H1 (cell line): ENCODE measurements around the gene PLBD1. TPM values are rescaled to one million over a fixed set of nuclear protein-coding genes. Genes with fewer than 3 reads are reported as not detected.

Source experiments
- CTCF ChIA-PET: fragments of 300-600 bp; sonication (Branson Sonifier 250); formaldehyde crosslinking; loops from one replicate; lab custom pipeline; 2021; ENCODE audit not compliant: partially characterized antibody; lab: Charles Lee
- POLR2A ChIA-PET: fragments of 300-600 bp; sonication (Branson Sonifier 250); formaldehyde crosslinking; loops from one replicate; lab custom pipeline; 2021; ENCODE audit warnings: inconsistent platforms; ENCODE audit not compliant: partially characterized antibody; lab: Charles Lee
- DNase-seq, 2 experiments: peaks; one replicate each; pipeline versions ENCODE4 v3.0.0 to v3.0.0-alpha.2; 2010 to 2022; ENCODE audit warnings: low spot score in 2 of 2, low read depth in 1 of 2, mixed read lengths in 1 of 2
- FAIRE-seq: peaks from 2 replicates; lab custom pipeline; 2011; peaks lifted over from hg19 to GRCh38; lab: Jason Lieb, UNC
- H2AFZ ChIP-seq: 2 replicates; pipeline ENCODE4 v1.8.1; 2012; ENCODE audit warnings: low read length, inconsistent platforms
- H2AK5ac ChIP-seq: 2 replicates; pipeline ENCODE4 v1.6.1; 2013; ENCODE audit warnings: low read depth, low read length
- H2BK120ac ChIP-seq: replicated peaks from 2 replicates; pipeline ENCODE3; 2013; ENCODE audit warnings: low read depth, low read length, inconsistent platforms
- H2BK12ac ChIP-seq: 2 replicates; pipeline ENCODE4 v1.6.1; 2013; ENCODE audit warnings: low read depth, low read length
- H2BK15ac ChIP-seq: 2 replicates; pipeline ENCODE4 v1.6.1; 2013; ENCODE audit warnings: low read length
- H2BK20ac ChIP-seq: 2 replicates; pipeline ENCODE4 v1.6.1; 2013; ENCODE audit warnings: low read length
- H2BK5ac ChIP-seq: 2 replicates; pipeline ENCODE4 v1.6.1; 2013; ENCODE audit warnings: low read depth, low read length
- H3K14ac ChIP-seq: 2 replicates; pipeline ENCODE4 v1.6.1; 2013; ENCODE audit warnings: inconsistent platforms; ENCODE audit not compliant: insufficient read length
- H3K18ac ChIP-seq: 2 replicates; pipeline ENCODE4 v1.6.1; 2013; ENCODE audit warnings: low read length; ENCODE audit errors: extremely low read depth
- H3K23ac ChIP-seq: 2 replicates; pipeline ENCODE4 v1.6.1; 2013; ENCODE audit warnings: inconsistent platforms; ENCODE audit not compliant: insufficient read length
- H3K23me2 ChIP-seq: 2 replicates; pipeline ENCODE4 v1.6.1; 2013; ENCODE audit warnings: low read depth, low read length
- H3K27ac ChIP-seq: 2 replicates; pipeline ENCODE4 v1.6.1; 2011; ENCODE audit warnings: low read depth, low read length, inconsistent platforms
- H3K27me3 ChIP-seq, 4 experiments: replicated peaks in 1 of 4; 1 replicate in 1 of 4; 2 replicates in 3 of 4; pipeline versions ENCODE4 v1.6.1 to v1.8.1; 2011 to 2013; ENCODE audit warnings: low read length in 3 of 4, mild to moderate bottlenecking in 3 of 4, inconsistent platforms in 2 of 4, mixed read lengths in 2 of 4, moderate library complexity in 1 of 4; ENCODE audit not compliant: control insufficient read depth in 3 of 4, insufficient read depth in 3 of 4; ENCODE audit errors: extremely low read depth in 1 of 4
- H3K36me3 ChIP-seq, 4 experiments: 2 replicates each; pipeline versions ENCODE4 v1.6.1 to v1.8.1; 2011 to 2013; ENCODE audit warnings: mild to moderate bottlenecking in 4 of 4, low read length in 3 of 4, moderate library complexity in 2 of 4, control low read depth in 1 of 4, inconsistent platforms in 1 of 4; ENCODE audit not compliant: insufficient read depth in 4 of 4, control insufficient read depth in 2 of 4
- H3K4ac ChIP-seq: replicated peaks from 2 replicates; pipeline ENCODE3; 2013; ENCODE audit warnings: low read length, low read depth, mixed read lengths, inconsistent platforms; ENCODE audit not compliant: insufficient read length
- H3K4me1 ChIP-seq, 4 experiments: replicated peaks in 1 of 4; 1 replicate in 1 of 4; 2 replicates in 3 of 4; pipeline versions ENCODE4 v1.6.1 to v1.8.1; 2011 to 2013; ENCODE audit warnings: low read length in 3 of 4, inconsistent platforms in 2 of 4, mixed read lengths in 1 of 4; ENCODE audit not compliant: insufficient read depth in 4 of 4, control insufficient read depth in 3 of 4
- H3K4me2 ChIP-seq, 2 experiments: 2 replicates each; pipeline versions ENCODE4 v1.6.1 to v1.8.1; 2011 to 2013; ENCODE audit warnings: low read depth in 2 of 2, low read length in 2 of 2, control low read depth in 1 of 2, inconsistent platforms in 1 of 2, mild to moderate bottlenecking in 1 of 2; ENCODE audit not compliant: insufficient read depth in 1 of 2
- H3K4me3 ChIP-seq, 4 experiments: fragments of 200-600, 300-600 bp in 1 of 4; sonication (generic), shearing (Covaris generic), sonication (Bioruptor Twin) in 1 of 4; 2 replicates each; pipeline versions ENCODE4 v1.5.1 to v1.8.1; 2011 to 2016; ENCODE audit warnings: low read length in 4 of 4, low read depth in 3 of 4, control low read depth in 2 of 4, inconsistent platforms in 2 of 4, mild to moderate bottlenecking in 2 of 4, mixed read lengths in 1 of 4, moderate library complexity in 1 of 4; ENCODE audit not compliant: insufficient read depth in 2 of 4; ENCODE audit errors: extremely low read depth in 1 of 4
- H3K56ac ChIP-seq: replicated peaks from 2 replicates; pipeline ENCODE3; 2013; ENCODE audit warnings: low read depth, mild to moderate bottlenecking, mixed read lengths, low read length, inconsistent platforms; ENCODE audit not compliant: insufficient read length
- H3K79me1 ChIP-seq: 2 replicates; pipeline ENCODE4 v1.6.1; 2013; ENCODE audit warnings: low read depth, low read length, control low read depth
- H3K79me2 ChIP-seq, 2 experiments: 2 replicates each; pipeline versions ENCODE4 v1.6.1 to v1.8.1; 2012 to 2013; ENCODE audit warnings: low read length in 2 of 2, mild to moderate bottlenecking in 2 of 2, inconsistent platforms in 1 of 2; ENCODE audit not compliant: insufficient read depth in 2 of 2, control insufficient read depth in 1 of 2
- H3K9ac ChIP-seq, 4 experiments: replicated peaks in 1 of 4; 1 replicate in 1 of 4; 2 replicates in 3 of 4; pipeline versions ENCODE4 v1.6.1 to v1.8.1; 2011 to 2013; ENCODE audit warnings: low read depth in 3 of 4, low read length in 3 of 4, control low read depth in 2 of 4, mild to moderate bottlenecking in 2 of 4, moderate library complexity in 2 of 4, inconsistent platforms in 1 of 4; ENCODE audit errors: extremely low read depth in 1 of 4
- H3K9me3 ChIP-seq, 2 experiments: 2 replicates each; pipeline versions ENCODE4 v1.6.1 to v1.8.1; 2012 to 2013; ENCODE audit warnings: mild to moderate bottlenecking in 2 of 2, moderate library complexity in 2 of 2, control low read depth in 1 of 2, inconsistent platforms in 1 of 2, low read depth in 1 of 2, low read length in 1 of 2, mixed read lengths in 1 of 2; ENCODE audit not compliant: insufficient read depth in 2 of 2
- H4K20me1 ChIP-seq, 2 experiments: replicated peaks in 1 of 2; 2 replicates each; pipeline versions ENCODE3 to v1.8.1; 2011 to 2013; ENCODE audit warnings: inconsistent platforms in 2 of 2, low read length in 2 of 2, mild to moderate bottlenecking in 1 of 2; ENCODE audit not compliant: insufficient read depth in 2 of 2, control insufficient read depth in 1 of 2
- H4K5ac ChIP-seq: 2 replicates; pipeline ENCODE4 v1.6.1; 2013; ENCODE audit warnings: low read length, low read depth, mixed read lengths, inconsistent platforms; ENCODE audit not compliant: insufficient read length
- H4K8ac ChIP-seq: 2 replicates; pipeline ENCODE4 v1.8.0; 2013; ENCODE audit warnings: mild to moderate bottlenecking, moderate library complexity, low read length, inconsistent platforms; ENCODE audit not compliant: insufficient read depth; ENCODE audit errors: extremely low read depth
- H4K91ac ChIP-seq: replicated peaks from 2 replicates; pipeline ENCODE3; 2013; ENCODE audit warnings: low read length, mixed read lengths, inconsistent platforms; ENCODE audit not compliant: insufficient read length
- ASH2L ChIP-seq: fragments of 200-600, 300-600 bp; sonication (generic); IDR thresholded peaks from one replicate; pipeline ENCODE4 v1.7.1; 2017; ENCODE audit warnings: low read length
- CBX5 ChIP-seq: fragments of 300-800, 300-1000 bp; sonication (generic); IDR thresholded peaks from 2 replicates; pipeline ENCODE4 v1.7.1; 2016; ENCODE audit warnings: antibody characterized with exemption, low read length, low read depth
- CTBP2 ChIP-seq: IDR thresholded peaks from 2 replicates; pipeline ENCODE4 v1.7.0; 2011; ENCODE audit warnings: borderline replicate concordance, mild to moderate bottlenecking, moderate library complexity, mixed read lengths, low read length; ENCODE audit not compliant: insufficient read depth, insufficient read length
- GABPA ChIP-seq: IDR thresholded peaks from 2 replicates; pipeline ENCODE4 v1.6.1; 2011; ENCODE audit warnings: mild to moderate bottlenecking, low read length, moderate library complexity, borderline replicate concordance; ENCODE audit not compliant: insufficient read depth
- HDAC6 ChIP-seq: IDR thresholded peaks from one replicate; pipeline ENCODE4 v1.7.1; 2012; ENCODE audit warnings: low read depth, mild to moderate bottlenecking, inconsistent platforms, low read length, moderate library complexity
- JUN ChIP-seq: IDR thresholded peaks from 2 replicates; pipeline ENCODE4 v1.6.1; 2011; ENCODE audit warnings: low read depth, mild to moderate bottlenecking, improper control_type of control experiment, low read length
- JUND ChIP-seq: IDR thresholded peaks from 2 replicates; pipeline ENCODE4 v1.6.1; 2011; ENCODE audit warnings: mild to moderate bottlenecking, improper control_type of control experiment, low read length
- POLR2AphosphoS5 ChIP-seq: IDR thresholded peaks from 2 replicates; pipeline ENCODE4 v1.6.1; 2011; ENCODE audit warnings: low read depth, low read length
- RXRA ChIP-seq: IDR thresholded peaks from 2 replicates; pipeline ENCODE4 v1.6.1; 2011; ENCODE audit warnings: low read depth, mild to moderate bottlenecking, low read length, moderate library complexity; ENCODE audit not compliant: insufficient read depth
- SP1 ChIP-seq: IDR thresholded peaks from 2 replicates; pipeline ENCODE4 v1.6.1; 2011; ENCODE audit warnings: low read depth, low read length
- TBP ChIP-seq: IDR thresholded peaks from 2 replicates; pipeline ENCODE4 v1.6.1; 2011; ENCODE audit warnings: low read depth, low read length, improper control_type of control experiment
- TCF12 ChIP-seq: IDR thresholded peaks from 2 replicates; pipeline ENCODE4 v1.6.1; 2011; ENCODE audit warnings: low read depth, mild to moderate bottlenecking, low read length
- WGBS, 2 experiments: shearing (Covaris generic) in 1 of 2; methylation state at CpG; one replicate each; pipeline versions ENCODE4 v1.1.6 to v1.1.7; 2013 to 2015; ENCODE audit warnings: low lambda C conversion rate in 2 of 2, mixed read lengths in 2 of 2, inconsistent platforms in 1 of 2, low coverage in 1 of 2, missing lambda C conversion rate in 1 of 2; ENCODE audit not compliant: insufficient replicate concordance in 2 of 2, insufficient coverage in 1 of 2, insufficient read length in 1 of 2; ENCODE audit errors: extremely low coverage in 1 of 2, missing lambda C conversion rate in 1 of 2; 5-methylcytosine and 5-hydroxymethylcytosine counted together
- polyA plus RNA-seq, 7 experiments: library from polyadenylated mRNA; depleted of rRNA in 3 of 7; stranded (reverse) in 5 of 7; unstranded in 2 of 7; fragments of >200 nt in 5 of 7; fragments of 200-250 nt in 2 of 7; gene quantifications; 1 replicate in 5 of 7; 2 replicates in 1 of 7; 4 replicates in 1 of 7; pipeline versions ENCODE4 v1.2.1 to v1.2.3, GENCODE V29; 2011 to 2013; ENCODE audit warnings: missing spikeins in 2 of 7, mixed read lengths in 2 of 7
- total RNA-seq: library from RNA; stranded (reverse); fragmentation: NEBNext Ultra II Directional; extraction: Animal tissue kit (Norgen Biotek cat#: 25700); gene quantifications from 2 replicates; pipeline ENCODE4 v1.2.1, GENCODE V29; 2021
- TF ChIP-seq, protein P1 (sequence below): IDR thresholded peaks from 2 replicates; pipeline ENCODE4 v1.6.1; 2011; ENCODE audit warnings: low read depth, mild to moderate bottlenecking, low read length; ENCODE audit not compliant: insufficient read depth
- TF ChIP-seq, protein P2 (sequence below): IDR thresholded peaks from 2 replicates; pipeline ENCODE4 v1.6.1; 2012; ENCODE audit warnings: inconsistent platforms

PLBD1 gene
- total and polyA plus RNA-seq, 2 of the 8 experiments (the other 6 are each of a cell fraction or from before 2014, with no cell fraction given) = 6.3 to 12.3 TPM

DNA sequence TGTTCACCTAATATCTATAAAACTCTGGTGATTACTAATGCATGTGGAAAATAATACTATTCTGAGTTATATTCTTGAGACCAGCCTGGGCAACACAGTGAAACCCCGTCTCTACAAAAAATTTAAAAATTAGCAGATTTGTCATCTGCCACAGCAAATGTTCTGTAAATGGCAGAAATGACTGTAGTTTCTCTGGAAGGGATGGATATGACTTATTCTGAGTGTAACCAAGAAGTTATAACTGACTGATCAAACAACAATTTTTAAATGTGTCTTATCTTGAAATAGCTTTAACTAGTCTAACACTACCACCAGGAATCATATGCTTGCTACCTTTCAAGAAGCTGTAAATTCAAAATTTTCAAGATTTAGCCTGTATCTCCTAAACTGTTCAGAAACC, 88.7 kb downstream of the PLBD1 start:
- H3K36me3 ChIP-seq = peaks cover 7 to 87% (median 28%) of the 10 kb centered on the region in 4 experiments
- no peaks in the 10 kb centered on the region for H3K27me3 ChIP-seq
- H3K23me2 ChIP-seq = no peaks in the 10 kb centered on the region
- no peak overlapping the region for H2AK5ac ChIP-seq
- ChIA-PET POLR2A (no interaction called here), CTCF (interaction anchor here (1.0 kb wide), 1 partner anchor 26 kb away, joined by 3 read pairs; no protein-coding TSS in a partner anchor)
- FAIRE-seq (no peak), DNase-seq (no peak)
- no peak overlapping the region for H2BK15ac ChIP-seq
- H3K14ac ChIP-seq = no peak overlapping the region
- no peak overlapping the region for H3K4ac ChIP-seq
- no peak overlapping the region for H2BK120ac ChIP-seq
- H4K20me1 ChIP-seq = no peaks in the 10 kb centered on the region
- H3K4me2 ChIP-seq = no peak overlapping the region
- no peak overlapping the region for H4K5ac ChIP-seq
- H3K4me3 ChIP-seq = no peak overlapping the region
- no peak overlapping the region for H4K91ac ChIP-seq
- H3K9me3 ChIP-seq = no peaks in the 10 kb centered on the region
- no peaks in the 10 kb centered on the region for H3K4me1 ChIP-seq
- WGBS, 2 experiments = 100% methylated on average over 1 of the region's 1 CpG; no CpG with 5 or more reads in 1 of the 2 experiments
- no peak overlapping the region for H3K23ac ChIP-seq
- H2BK12ac ChIP-seq = no peak overlapping the region
- no peaks in the 10 kb centered on the region; the same call in 1 of the 2 replicates for H3K79me1 ChIP-seq
- no peak overlapping the region for H4K8ac ChIP-seq
- H3K79me2 ChIP-seq = peaks cover 0 to 6% of the 10 kb centered on the region in 2 experiments; a peak in 1 of 4 replicates
- H2BK20ac ChIP-seq = no peak overlapping the region
- no peak overlapping the region for H3K56ac ChIP-seq
- no peak overlapping the region for H3K9ac ChIP-seq
- no peak overlapping the region for H3K18ac ChIP-seq
- H2AFZ ChIP-seq = no peak overlapping the region
- no peak overlapping the region for H2BK5ac ChIP-seq
- no peak overlapping the region for H3K27ac ChIP-seq
- no peak for TF ChIP-seq CTBP2
- TF ChIP-seq, protein P1, sequence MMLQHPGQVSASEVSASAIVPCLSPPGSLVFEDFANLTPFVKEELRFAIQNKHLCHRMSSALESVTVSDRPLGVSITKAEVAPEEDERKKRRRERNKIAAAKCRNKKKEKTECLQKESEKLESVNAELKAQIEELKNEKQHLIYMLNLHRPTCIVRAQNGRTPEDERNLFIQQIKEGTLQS = no peak
- no peak for TF ChIP-seq ASH2L
- TF ChIP-seq JUND = no peak
- no peak for TF ChIP-seq GABPA
- no peak for TF ChIP-seq HDAC6
- TF ChIP-seq, protein P2, sequence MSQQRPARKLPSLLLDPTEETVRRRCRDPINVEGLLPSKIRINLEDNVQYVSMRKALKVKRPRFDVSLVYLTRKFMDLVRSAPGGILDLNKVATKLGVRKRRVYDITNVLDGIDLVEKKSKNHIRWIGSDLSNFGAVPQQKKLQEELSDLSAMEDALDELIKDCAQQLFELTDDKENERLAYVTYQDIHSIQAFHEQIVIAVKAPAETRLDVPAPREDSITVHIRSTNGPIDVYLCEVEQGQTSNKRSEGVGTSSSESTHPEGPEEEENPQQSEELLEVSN = no peak
- no peak for TF ChIP-seq TCF12
- no peak for TF ChIP-seq TBP
- no peak for TF ChIP-seq RXRA
- no peak for TF ChIP-seq CBX5
- TF ChIP-seq JUN = no peak
- no peak for TF ChIP-seq POLR2AphosphoS5
- no peak for TF ChIP-seq SP1
